NCI-H1105 treated with DMSO at 0.1 percent for 48 hours (cell line): ENCODE results near the gene DHX36.

Experiments used
- DNase-seq: peaks from one replicate; lab custom pipeline; 2025; lab: John Stamatoyannopoulos, UW

Gene DHX36

GRCh38 chr3:154224866-154225265 lies 99.4 kb downstream of the DHX36 start:
- no peak for DNase-seq

GRCh38 chr3:154224366-154224765 lies 99.9 kb downstream of the DHX36 start:
- no peak for DNase-seq

- DNase-seq = no peak
Observed at GRCh38 chr3:154223519-154223918, 100.8 kb downstream of the DHX36 start.
